H9 (cell line): ENCODE results near the gene EPHA1. TPM values are rescaled to one million over a fixed set of nuclear protein-coding genes. Genes with fewer than 3 reads are reported as not detected.

Experiments used
- DNase-seq: peaks from one replicate; pipeline ENCODE4 v3.0.0-alpha.2; 2017
- H2AFZ ChIP-seq: one replicate; pipeline ENCODE4 v1.6.1; 2013; ENCODE audit warnings: mild to moderate bottlenecking, low read length, control low read depth, moderate library complexity
- H2AK5ac ChIP-seq: 2 replicates; pipeline ENCODE4 v1.6.1; 2013; ENCODE audit warnings: low read length, control low read depth, mixed read lengths; ENCODE audit not compliant: insufficient read length
- H2BK120ac ChIP-seq: one replicate; pipeline ENCODE4 v1.6.1; 2013; ENCODE audit warnings: low read depth, mild to moderate bottlenecking, low read length, control low read depth, inconsistent platforms; ENCODE audit not compliant: poor library complexity, severe bottlenecking
- H2BK12ac ChIP-seq: 2 replicates; pipeline ENCODE4 v1.6.1; 2013; ENCODE audit warnings: low read length, control low read depth, mixed read lengths, low read depth; ENCODE audit not compliant: insufficient read length
- H2BK15ac ChIP-seq: 2 replicates; pipeline ENCODE4 v1.6.1; 2013; ENCODE audit warnings: low read depth, low read length, control low read depth
- H2BK20ac ChIP-seq: one replicate; pipeline ENCODE4 v1.6.1; 2013; ENCODE audit warnings: low read depth, mild to moderate bottlenecking, low read length, control low read depth, inconsistent platforms; ENCODE audit not compliant: poor library complexity, severe bottlenecking
- H2BK5ac ChIP-seq: 2 replicates; pipeline ENCODE4 v1.6.1; 2013; ENCODE audit warnings: low read length, control low read depth, mixed read lengths; ENCODE audit not compliant: insufficient read length
- H3K14ac ChIP-seq: 2 replicates; pipeline ENCODE4 v1.6.1; 2013; ENCODE audit warnings: low read length, control low read depth; ENCODE audit not compliant: insufficient read depth
- H3K18ac ChIP-seq: 2 replicates; pipeline ENCODE4 v1.6.1; 2013; ENCODE audit warnings: low read depth, mild to moderate bottlenecking, mixed read lengths, low read length, control low read depth; ENCODE audit not compliant: insufficient read length
- H3K23ac ChIP-seq: 2 replicates; pipeline ENCODE4 v1.6.1; 2013; ENCODE audit warnings: low read length, control low read depth, mixed read lengths, low read depth; ENCODE audit not compliant: insufficient read length
- H3K23me2 ChIP-seq: 2 replicates; pipeline ENCODE4 v1.6.1; 2013; ENCODE audit warnings: low read depth, mild to moderate bottlenecking, mixed read lengths, low read length, control low read depth; ENCODE audit not compliant: insufficient read length, poor library complexity, severe bottlenecking
- H3K27ac ChIP-seq: 2 replicates; pipeline ENCODE4 v1.5.1; 2013; ENCODE audit warnings: low read length, control low read depth, mixed read lengths, low read depth; ENCODE audit not compliant: insufficient read length
- H3K27me3 ChIP-seq: 2 replicates; pipeline ENCODE4 v1.6.1; 2013; ENCODE audit warnings: low read length, control low read depth, inconsistent platforms; ENCODE audit not compliant: insufficient read depth
- H3K4ac ChIP-seq: 2 replicates; pipeline ENCODE4 v1.6.1; 2013; ENCODE audit warnings: low read depth, mild to moderate bottlenecking, control low read depth, inconsistent platforms, low read length, moderate library complexity
- H3K4me1 ChIP-seq: 2 replicates; pipeline ENCODE4 v1.6.1; 2013; ENCODE audit warnings: low read length, control low read depth, inconsistent platforms; ENCODE audit not compliant: insufficient read depth
- H3K4me2 ChIP-seq: 2 replicates; pipeline ENCODE4 v1.6.1; 2013; ENCODE audit warnings: low read length, control low read depth, mixed read lengths; ENCODE audit not compliant: insufficient read length, insufficient read depth
- H3K56ac ChIP-seq: 2 replicates; pipeline ENCODE4 v1.6.1; 2013; ENCODE audit warnings: low read depth, mild to moderate bottlenecking, mixed read lengths, low read length, control low read depth; ENCODE audit not compliant: insufficient read length
- H3K79me1 ChIP-seq: 2 replicates; pipeline ENCODE4 v1.6.1; 2013; ENCODE audit warnings: low read depth, mild to moderate bottlenecking, moderate library complexity, low read length, control low read depth, inconsistent platforms; ENCODE audit not compliant: insufficient read depth, poor library complexity, severe bottlenecking
- H3K79me2 ChIP-seq: 2 replicates; pipeline ENCODE4 v1.6.1; 2013; ENCODE audit warnings: low read length, control low read depth, inconsistent platforms; ENCODE audit not compliant: insufficient read depth
- H3K9ac ChIP-seq: 2 replicates; pipeline ENCODE4 v1.6.1; 2013; ENCODE audit warnings: low read length, control low read depth, mixed read lengths; ENCODE audit not compliant: insufficient read length; ENCODE audit errors: extremely low read depth
- H3K9me3 ChIP-seq: one replicate; pipeline ENCODE4 v1.6.1; 2013; ENCODE audit warnings: low read depth, low read length, inconsistent platforms; ENCODE audit not compliant: control insufficient read depth
- H3T11ph ChIP-seq: one replicate; pipeline ENCODE4 v1.6.1; 2013; ENCODE audit warnings: mild to moderate bottlenecking, low read length, control low read depth, inconsistent platforms
- H4K20me1 ChIP-seq: one replicate; pipeline ENCODE4 v1.6.1; 2013; ENCODE audit not compliant: control insufficient read depth, insufficient read length, insufficient read depth
- H4K5ac ChIP-seq: 2 replicates; pipeline ENCODE4 v1.6.1; 2013; ENCODE audit warnings: low read depth, mild to moderate bottlenecking, mixed read lengths, low read length, control low read depth; ENCODE audit not compliant: insufficient read length
- H4K8ac ChIP-seq: replicated peaks from 2 replicates; pipeline ENCODE4 v1.6.1; 2013; ENCODE audit warnings: low read length, control low read depth, mixed read lengths, low read depth; ENCODE audit not compliant: insufficient read length
- H4K91ac ChIP-seq: 2 replicates; pipeline ENCODE4 v1.6.1; 2013; ENCODE audit warnings: low read depth, mild to moderate bottlenecking, moderate library complexity, mixed read lengths, low read length, control low read depth; ENCODE audit not compliant: insufficient read length
- H3K27ac Mint-ChIP-seq, 3 experiments: 2 replicates in 2 of 3; 3 replicates in 1 of 3; pipeline ENCODE4 v1.8.0; 2020 to 2021; ENCODE audit warnings: mixed read lengths in 3 of 3, mild to moderate bottlenecking in 1 of 3, moderate library complexity in 1 of 3
- H3K27me3 Mint-ChIP-seq: 2 replicates; pipeline ENCODE4 v1.8.0; 2021; ENCODE audit warnings: low read depth, mild to moderate bottlenecking, moderate library complexity, mixed read lengths
- H3K36me3 Mint-ChIP-seq, 3 experiments: 2 replicates in 2 of 3; 3 replicates in 1 of 3; pipeline ENCODE4 v1.8.0; 2020 to 2021; ENCODE audit warnings: low read depth in 3 of 3, mixed read lengths in 3 of 3; ENCODE audit not compliant: insufficient read depth in 1 of 3
- H3K4me1 Mint-ChIP-seq, 2 experiments: 2 replicates each; pipeline ENCODE4 v1.8.0; 2020; ENCODE audit warnings: mixed read lengths in 2 of 2
- H3K4me3 Mint-ChIP-seq, 2 experiments: 2 replicates in 1 of 2; 3 replicates in 1 of 2; pipeline ENCODE4 v1.8.0; 2020 to 2021; ENCODE audit warnings: mild to moderate bottlenecking in 2 of 2, mixed read lengths in 2 of 2, moderate library complexity in 1 of 2
- H3K9me3 Mint-ChIP-seq, 2 experiments: 2 replicates in 1 of 2; 3 replicates in 1 of 2; pipeline ENCODE4 v1.8.0; 2020; ENCODE audit warnings: mild to moderate bottlenecking in 2 of 2, mixed read lengths in 2 of 2, moderate library complexity in 1 of 2
- CTCF ChIP-seq: fragments of 200-600 bp; sonication (generic); conservative IDR thresholded peaks from 3 replicates; pipeline ENCODE4 v1.8.0; 2021; ENCODE audit warnings: antibody characterized with exemption, mild to moderate bottlenecking
- WGBS: extraction: QIAGEN DNeasy Blood & Tissue Kit; methylation state at CpG from one replicate; pipeline ENCODE4 v1.1.7; 2013; ENCODE audit warnings: missing lambda C conversion rate, low lambda C conversion rate, mixed read lengths; ENCODE audit not compliant: insufficient read length; ENCODE audit errors: extremely low coverage; 5-methylcytosine and 5-hydroxymethylcytosine counted together
- total RNA-seq: library from RNA; stranded (reverse); gene quantifications from 2 replicates; pipeline ENCODE4 v1.2.1, GENCODE V29; 2021

EPHA1 gene
- total RNA-seq, 1 experiment from 2014 or later = 109 TPM

- no peak overlapping the region for H2BK5ac ChIP-seq
- H4K91ac ChIP-seq = no peak overlapping the region
- H3K9ac ChIP-seq = no peak overlapping the region
- no peaks in the 10 kb centered on the region for H3K27me3 ChIP-seq
- WGBS = no CpG with 5 or more reads among the region's 7 CpGs
- no peak overlapping the region for H2BK20ac ChIP-seq
- no peak overlapping the region for H4K5ac ChIP-seq
- no peaks in the 10 kb centered on the region for H3K9me3 ChIP-seq
- H3K18ac ChIP-seq = no peak overlapping the region
- no peak overlapping the region for H2AFZ ChIP-seq
- H2BK15ac ChIP-seq = no peak overlapping the region
- H2BK120ac ChIP-seq = no peak overlapping the region
- no peak overlapping the region for H3K4me2 ChIP-seq
- H2AK5ac ChIP-seq = no peak overlapping the region
- no peaks in the 10 kb centered on the region for H3K79me2 ChIP-seq
- DNase-seq = no peak
- no peak overlapping the region for H2BK12ac ChIP-seq
- no peak overlapping the region for H4K8ac ChIP-seq
- H4K20me1 ChIP-seq = no peaks in the 10 kb centered on the region
- Mint-ChIP-seq H3K9me3 (no peaks in the 10 kb centered on the region), H3K36me3 (peaks cover 64 to 98% (median 95%) of the 10 kb centered on the region in 3 experiments), H3K27ac (no peak overlapping the region), H3K27me3 (peaks cover 2% of the 10 kb centered on the region; the same call in 1 of the 2 replicates), H3K4me3 (no peak overlapping the region), H3K4me1 (no peaks in the 10 kb centered on the region)
- H3K14ac ChIP-seq = no peak overlapping the region
- no peaks in the 10 kb centered on the region for H3K23me2 ChIP-seq
- H3K4ac ChIP-seq = no peak overlapping the region
- no peak overlapping the region for H3T11ph ChIP-seq
- no peak overlapping the region for H3K23ac ChIP-seq
- H3K79me1 ChIP-seq = no peaks in the 10 kb centered on the region
- TF ChIP-seq CTCF = no peak
- no peak overlapping the region for H3K27ac ChIP-seq
- no peak overlapping the region for H3K56ac ChIP-seq
- no peaks in the 10 kb centered on the region for H3K4me1 ChIP-seq
Observed at GRCh38 chr7:143396182-143396581, 12.5 kb downstream of the EPHA1 start.
